Endothelial cell of hepatic sinusoid (primary cell): Measurements from ENCODE around the gene POU3F1.

Experiments used
- in situ Hi-C: cut with HindIII; loops from 2 replicates; pipeline ENCODE4 v1.10.0; 2017; ENCODE audit warnings: low sequenced_read_pairs

POU3F1 gene

GRCh38 chr1:38029081-38029681, 17.4 kb downstream of the POU3F1 start:
- in situ Hi-C loops = no loop called here

GRCh38 chr1:38028671-38029070, 17.9 kb downstream of the POU3F1 start:
- in situ Hi-C loops = no loop called here

DNA sequence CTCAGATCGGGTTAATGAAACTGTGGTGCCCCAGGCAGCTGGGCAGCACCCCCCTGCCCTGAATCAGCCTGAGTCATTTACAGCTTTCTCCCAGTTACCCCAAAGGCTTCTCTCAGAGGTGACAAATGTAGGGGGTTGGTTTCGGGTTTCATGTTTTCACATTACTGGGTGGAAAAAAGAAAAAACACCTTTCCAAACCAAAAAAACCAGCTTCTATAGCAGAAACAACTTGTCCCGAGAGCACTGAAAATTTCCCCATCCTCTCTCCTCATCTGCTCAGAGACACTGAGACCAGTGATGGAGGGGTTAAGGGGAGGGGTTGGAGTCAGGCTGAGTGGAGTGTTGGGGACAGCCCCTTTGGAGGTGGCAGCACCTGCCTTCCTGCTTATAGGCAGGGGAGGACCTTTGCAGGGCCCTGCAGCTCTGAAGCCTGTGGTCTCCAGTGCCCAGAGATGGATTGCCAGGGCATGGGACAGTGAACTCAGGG, 18.4 kb downstream of the POU3F1 start:
- in situ Hi-C loops = no loop called here

DNA sequence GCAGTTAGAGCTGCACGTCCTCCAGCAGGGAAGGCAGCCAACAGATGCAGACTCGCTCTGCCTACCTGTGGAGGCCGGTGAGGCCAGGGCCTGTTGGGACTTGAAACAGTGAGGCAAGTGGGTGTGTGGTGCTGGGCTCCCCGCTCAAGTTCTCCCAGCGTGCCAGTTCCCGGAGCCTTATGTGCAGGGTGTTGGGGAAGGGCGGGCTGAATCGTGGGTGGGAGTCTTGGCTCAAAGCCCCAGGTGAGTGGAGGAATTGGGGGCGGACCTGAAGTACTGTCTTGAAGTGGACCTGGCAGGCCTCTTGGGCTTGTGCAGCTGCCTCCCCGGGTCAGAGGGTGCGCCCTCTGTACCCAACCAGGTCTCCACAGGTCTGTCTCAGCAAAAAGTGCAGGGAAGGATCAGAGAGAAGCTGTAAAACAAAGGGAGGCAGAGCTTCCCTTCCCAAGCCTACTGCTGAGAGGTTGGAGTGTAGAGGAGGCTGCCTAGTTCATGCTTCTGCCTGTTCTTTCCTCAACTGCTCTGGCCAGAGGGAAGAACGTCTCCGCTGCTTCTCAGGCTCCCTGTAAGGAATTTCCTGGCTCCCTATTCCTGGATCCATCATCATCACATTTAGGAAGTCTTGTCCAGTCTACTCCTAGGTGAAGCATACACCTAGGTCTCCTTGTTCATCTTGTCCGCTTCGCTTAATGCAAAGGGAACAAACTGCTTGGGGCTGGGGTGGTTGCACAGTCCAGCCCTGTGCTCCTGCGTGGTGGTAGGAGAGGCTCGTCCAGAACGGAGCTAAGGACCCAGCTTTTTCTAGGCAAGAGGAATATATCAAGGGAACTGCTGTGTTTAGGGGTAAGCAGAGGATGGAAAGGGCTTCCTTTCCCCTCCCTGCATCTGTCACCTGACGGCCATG, 19.1 kb downstream of the POU3F1 start:
- in situ Hi-C loops = no loop called here

GRCh38 chr1:38026592-38027200, 19.9 kb downstream of the POU3F1 start:
- in situ Hi-C loops = no loop called here

- in situ Hi-C loops = no loop called here
These were observed 20.9 kb downstream of the POU3F1 start for GRCh38 chr1:38025664-38026063.

DNA sequence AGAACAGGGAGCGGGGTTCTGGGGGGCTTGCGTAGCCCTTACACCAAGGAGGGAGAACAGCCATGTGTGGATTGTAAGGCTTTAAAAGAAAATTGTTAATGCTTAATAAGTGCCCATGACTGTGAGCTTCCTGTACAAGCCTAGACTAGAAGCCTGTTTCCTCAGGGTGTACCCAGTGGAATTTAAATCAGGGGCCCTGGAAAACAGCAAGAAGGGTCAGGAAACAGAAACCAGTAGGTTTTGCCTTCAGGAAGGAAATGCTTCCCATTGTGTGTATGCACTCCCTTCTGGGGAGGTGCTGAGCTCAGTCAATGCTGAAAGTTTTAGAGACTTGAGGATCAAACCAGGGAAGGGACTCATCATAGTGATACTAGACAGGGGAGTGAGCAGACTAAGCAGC, 21.4 kb downstream of the POU3F1 start:
- in situ Hi-C loops = no loop called here

DNA sequence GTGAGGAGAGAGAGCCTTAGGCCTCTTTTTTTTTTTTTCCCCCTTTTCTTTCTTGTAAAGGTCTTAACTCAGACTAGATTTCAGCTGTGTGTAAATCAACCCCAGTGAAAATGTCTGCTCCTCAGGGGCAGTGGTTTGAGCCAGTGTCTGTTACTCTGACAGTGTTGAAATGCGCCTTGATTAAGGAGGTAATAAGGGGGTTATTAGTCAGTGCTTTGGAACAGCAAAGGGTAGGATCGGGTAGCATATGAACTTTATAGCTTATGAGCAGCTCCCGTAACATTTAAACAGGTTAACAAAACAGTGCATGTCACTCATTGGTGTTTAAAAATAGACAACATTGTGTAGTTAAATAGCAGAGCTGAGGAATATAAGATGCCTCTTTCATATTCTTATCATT, 23.8 kb downstream of the POU3F1 start:
- in situ Hi-C loops = no loop called here

DNA sequence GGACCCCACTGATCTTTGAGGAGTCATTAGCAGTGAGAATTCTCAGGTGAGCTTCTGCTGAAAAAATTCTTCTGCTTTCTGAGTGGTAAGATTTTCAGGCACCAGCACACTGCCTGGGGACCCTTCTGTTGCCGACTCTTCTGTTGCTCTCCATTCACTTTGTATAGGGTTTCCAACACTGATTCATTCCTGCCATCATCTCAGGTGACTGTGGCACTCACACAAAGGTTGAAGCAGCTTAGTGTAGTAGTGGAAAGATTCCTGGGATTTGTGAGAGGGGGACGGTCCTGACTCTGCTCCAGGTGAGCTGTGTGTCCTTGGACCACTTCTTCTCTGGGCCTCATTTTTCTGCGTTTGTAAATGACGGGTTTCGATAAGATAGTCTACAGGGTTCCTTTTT, 24.6 kb downstream of the POU3F1 start:
- in situ Hi-C loops = no loop called here

GRCh38 chr1:38020396-38020795, 26.2 kb downstream of the POU3F1 start:
- in situ Hi-C loops = no loop called here

GRCh38 chr1:38018864-38019343, 27.7 kb downstream of the POU3F1 start:
- in situ Hi-C loops = no loop called here

DNA sequence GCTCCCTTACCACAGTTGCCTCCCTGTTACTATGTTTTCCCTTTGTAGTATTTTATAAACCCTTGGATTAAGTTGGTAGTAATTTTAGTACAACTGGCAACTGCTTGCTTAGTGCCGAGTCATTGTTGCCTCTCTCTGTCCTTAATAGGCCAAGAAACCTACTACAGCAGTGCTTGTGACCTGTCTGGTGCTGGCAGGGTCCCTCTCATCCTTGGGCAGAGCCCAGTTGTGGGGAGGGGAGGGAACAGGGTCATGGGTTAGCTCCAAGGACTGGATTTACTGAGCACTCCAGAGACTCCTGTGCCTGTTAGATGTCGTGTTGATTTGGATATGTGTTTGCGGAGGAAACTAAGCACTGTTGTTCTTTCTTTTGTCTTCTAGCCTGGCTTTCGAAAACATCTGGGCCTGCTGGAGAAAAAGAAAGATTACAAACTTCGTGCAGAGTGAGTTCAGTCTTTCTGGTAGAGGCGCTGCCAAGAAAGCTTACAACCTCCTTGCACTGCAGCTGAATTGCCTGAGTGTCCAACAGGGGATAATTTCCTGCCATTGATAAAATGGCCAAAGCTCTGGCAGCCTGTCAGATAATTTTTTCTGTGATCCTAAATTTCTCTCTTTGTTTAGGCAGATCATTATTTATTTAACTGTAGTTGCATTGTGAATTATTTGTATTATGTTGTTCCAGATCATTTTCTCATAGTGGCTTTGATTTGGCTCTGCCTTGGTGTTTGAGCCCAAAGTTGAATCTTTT, 30.4 kb downstream of the POU3F1 start:
- in situ Hi-C loops = no loop called here

DNA sequence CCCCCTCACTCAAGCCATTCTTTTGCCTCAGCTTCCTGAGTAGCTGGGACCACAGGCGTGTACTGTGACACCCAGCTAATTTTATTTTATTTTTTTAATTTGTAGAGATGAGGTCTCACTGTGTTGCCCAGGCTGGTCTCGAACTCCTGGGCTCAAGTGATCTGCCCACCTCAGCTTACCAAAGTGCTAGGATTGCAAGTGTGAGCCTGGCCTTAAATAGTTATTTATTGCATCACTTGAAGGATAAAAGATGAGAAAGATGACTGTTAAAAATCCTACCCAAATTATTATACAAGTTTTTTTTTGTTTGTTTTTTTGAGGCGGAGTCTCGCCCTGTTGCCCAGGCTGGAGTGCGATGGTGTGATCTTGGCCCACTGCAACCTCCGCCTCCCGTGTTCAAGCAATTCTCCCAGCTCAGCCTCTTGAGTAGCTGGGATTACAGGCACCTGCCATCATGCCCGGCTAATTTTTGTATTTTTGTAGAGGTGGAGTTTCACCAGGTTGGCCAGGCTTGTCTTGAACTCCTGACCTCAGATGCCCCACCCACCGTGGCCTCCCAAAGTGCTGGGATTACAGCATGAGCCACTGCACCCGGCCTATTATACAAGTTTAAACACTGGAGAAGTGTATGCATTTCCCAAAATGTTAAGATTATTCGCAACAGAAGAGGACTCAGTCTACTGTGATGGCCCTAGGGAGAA, 31.7 kb downstream of the POU3F1 start:
- in situ Hi-C loops = no loop called here

DNA sequence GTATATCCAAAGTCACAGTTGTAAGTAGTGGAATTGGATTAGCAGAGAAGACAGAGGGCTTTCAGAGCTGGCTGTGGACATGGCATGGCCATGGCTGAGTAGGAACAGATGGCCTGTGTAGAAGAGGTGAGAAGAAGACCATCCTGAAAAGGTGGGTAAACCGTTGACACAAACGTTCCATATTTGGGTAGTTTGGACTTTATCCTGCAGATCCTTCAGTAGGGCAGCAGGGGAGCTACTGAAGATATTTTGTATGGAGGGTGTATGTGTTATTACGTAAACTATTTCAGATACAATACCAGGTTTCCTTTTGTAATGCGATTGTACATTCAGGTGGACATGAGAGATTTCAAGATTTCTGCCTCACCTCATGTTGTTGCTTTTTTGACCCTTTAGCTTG, 32.4 kb downstream of the POU3F1 start:
- in situ Hi-C loops = no loop called here

DNA sequence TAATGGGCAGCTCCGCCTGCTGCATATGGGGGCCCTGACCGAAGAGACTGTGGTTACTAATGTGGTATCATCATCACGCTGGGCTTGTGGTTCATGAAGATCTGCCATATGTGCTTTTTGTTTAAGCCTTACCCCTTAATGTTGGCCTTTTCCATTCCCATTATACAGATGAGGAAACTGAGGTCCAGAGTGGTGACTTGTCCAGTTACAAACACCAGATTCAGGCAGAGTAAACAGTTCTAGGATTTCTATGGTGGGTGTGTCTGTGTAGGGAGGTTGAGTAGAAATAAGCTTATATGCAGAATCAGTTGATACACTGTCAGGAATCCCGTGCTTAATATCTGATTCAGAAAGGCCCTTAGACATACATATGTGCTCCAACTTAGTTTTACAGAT, 33.4 kb downstream of the POU3F1 start:
- in situ Hi-C loops = no loop called here

DNA sequence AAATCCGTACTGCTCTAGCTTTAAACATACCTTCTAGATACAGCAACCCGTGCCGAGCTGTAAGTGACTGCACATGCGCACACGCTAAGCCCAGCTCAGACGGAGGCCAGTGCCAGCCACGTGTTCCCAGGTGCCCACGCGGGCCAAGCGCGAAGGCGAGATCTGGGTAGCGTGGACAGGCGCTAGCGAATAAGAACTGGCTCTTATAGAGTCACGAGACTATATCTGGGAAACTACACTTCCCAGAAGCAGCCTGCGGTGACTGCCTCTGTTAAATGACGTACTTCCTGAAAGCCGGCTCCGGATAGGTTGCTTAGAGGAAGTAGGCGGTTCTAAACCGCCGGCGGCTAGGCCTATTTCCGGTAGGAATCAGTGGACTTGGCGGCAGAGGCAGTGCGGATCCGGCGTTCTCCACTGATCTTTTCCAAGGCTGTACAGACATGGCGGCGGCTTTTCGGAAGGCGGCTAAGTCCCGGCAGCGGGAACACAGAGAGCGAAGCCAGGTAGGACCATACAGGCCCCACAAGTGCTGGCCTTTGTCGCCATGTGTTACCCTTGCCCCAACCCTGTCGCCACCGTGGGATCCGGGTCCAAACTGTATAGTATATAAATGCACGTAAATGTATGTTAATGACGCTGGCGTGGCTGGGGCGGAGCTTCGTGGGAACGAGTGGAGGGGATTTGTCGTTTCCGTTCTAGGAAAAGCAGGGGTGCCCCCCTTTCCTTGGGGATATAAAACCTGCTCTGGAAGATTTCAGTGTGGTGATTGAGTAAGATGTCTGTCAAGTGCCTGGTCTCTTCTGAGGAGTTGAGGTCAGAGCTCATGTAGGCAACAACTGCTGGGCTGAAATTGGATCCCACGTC, 34.0 kb downstream of the POU3F1 start, which contains the start of gene UTP11:
TSS of gene UTP11 (plus strand) at position 372 of the 864 bp plus-strand sequence. CDS start at position 441, 69 bp downstream.
- in situ Hi-C loops = no loop called here

DNA sequence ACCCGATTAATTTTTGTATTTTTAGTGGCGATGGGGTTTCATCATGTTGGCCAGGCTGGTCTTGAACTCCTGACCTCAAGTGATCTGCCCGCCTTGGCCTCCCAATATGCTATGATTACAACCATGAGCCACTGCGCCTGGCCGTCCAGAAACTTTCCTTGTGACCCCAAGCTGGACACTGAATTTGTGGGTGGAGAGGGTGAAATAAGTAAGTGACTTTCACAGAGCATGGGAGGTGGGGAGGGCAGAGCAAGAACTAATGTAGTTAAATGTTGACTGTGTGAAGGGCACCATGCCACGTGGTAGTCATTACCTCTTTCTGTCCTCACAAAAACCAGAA, 36.8 kb downstream of the POU3F1 start:
- in situ Hi-C loops = no loop called here

DNA sequence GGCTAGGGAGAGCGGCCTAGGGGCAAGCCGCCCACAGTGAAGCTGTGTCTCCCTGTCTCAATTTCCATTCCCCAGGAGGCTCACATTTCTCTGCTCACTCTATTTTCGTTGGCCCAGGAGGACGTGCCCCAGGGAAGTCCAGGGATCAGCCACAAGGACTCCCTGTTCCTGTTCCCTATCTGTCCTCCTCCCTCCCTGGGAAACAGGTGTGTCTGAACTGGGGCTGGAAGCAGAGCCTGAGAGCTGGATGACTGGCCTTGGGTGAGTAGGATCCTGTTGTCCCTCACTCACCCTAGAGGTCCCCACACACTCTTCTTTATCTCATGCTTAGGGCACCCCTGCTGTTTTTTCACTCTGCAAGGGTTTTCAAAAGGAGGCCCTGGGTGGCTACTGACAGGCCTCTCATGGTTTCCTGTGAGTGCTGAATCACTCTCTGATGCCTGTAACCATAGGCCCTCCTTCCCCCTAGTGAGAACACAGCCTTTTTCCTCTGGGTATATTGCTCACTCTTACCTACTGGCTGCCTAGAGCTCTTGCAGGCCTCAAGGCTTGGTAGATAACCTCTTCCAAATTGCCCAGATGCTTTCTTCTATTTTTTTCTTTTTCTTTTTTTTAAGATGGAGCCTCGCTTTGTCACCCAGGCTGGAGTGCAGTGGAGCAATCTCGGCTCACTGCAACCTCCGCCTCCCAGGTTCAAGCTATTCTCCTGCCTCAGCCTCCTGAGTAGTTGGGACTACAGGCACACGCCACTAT, 37.3 kb downstream of the POU3F1 start:
- in situ Hi-C loops = no loop called here
